NOMO-1 treated with dmso at 0.1 percent for 144 hours (cell line): ENCODE measurements around the gene WWTR1.

Experiments used
- DNase-seq: peaks from one replicate; lab custom pipeline; 2025; ENCODE audit not compliant: unreplicated experiment; lab: John Stamatoyannopoulos, UW

Gene WWTR1

GRCh38 chr3:149655826-149656574, 1.8 kb downstream of the WWTR1 start:
- no peak for DNase-seq

GRCh38 chr3:149654188-149654601, 3.6 kb downstream of the WWTR1 start:
- no peak for DNase-seq

DNA sequence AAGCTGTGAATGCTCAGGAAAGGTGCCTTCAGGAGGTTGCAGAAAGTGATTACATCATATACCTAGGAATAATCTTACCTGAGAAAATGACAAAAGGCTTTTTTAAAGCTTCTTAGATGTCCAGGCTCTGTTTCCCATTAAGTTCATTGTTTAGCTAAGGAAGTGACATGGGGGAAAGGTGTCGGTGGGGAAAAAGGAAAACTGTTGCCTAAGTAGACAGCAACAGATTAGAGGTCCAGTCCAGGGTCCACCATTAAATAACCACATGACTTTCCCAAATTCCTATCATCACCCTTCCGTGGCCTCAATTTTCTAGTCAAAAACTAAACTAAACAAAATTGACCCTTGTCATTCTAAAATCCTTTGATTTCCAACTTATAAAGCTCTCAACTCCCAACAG, 4.3 kb downstream of the WWTR1 start:
- DNase-seq, result no peak

DNA sequence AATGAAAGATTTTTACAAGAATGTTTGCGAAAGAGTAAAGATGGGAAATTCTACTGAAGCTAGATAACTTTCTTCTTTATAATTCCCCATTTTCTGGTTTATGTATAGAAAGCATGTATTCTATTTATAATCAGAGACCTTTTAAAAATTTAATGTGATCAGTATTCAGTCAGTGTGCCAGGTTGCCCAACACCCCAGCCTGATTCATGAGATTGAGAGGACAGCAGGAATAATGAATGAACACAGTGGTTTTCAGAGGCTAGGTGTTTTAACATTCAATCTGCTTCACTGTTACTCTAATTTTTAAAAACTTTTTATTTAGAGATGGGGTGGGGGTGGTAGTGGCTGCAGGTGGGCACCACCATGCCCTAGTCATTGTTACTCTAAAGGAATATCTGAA, 4.7 kb downstream of the WWTR1 start:
- no peak for DNase-seq

- DNase-seq, result no peak
Observed at GRCh38 chr3:149650828-149651227, 7.0 kb downstream of the WWTR1 start.

DNA sequence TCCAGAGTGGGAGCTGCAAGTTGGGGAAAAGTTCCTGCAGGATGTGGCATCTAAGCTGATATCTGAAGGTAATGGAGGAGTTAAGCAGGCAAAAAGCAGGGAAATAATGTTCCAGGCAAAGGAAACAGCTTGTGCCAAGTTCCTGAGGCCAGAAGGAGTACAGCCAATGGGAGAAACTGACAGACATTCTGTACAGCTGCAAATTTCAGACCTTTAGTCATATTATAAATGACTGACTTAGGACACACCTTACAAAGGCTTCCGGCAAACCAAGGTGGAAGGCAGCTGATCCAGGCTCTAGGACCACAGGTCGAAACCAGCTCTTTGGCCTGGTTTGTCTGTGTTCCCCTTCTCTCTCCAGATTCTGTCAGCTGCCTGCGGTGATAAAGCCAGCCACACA, 9.3 kb downstream of the WWTR1 start:
- no peak for DNase-seq

GRCh38 chr3:149647812-149648211, 10.0 kb downstream of the WWTR1 start:
- no peak for DNase-seq

- no peak for DNase-seq
Observed at GRCh38 chr3:149647285-149647684, 10.5 kb downstream of the WWTR1 start.

DNA sequence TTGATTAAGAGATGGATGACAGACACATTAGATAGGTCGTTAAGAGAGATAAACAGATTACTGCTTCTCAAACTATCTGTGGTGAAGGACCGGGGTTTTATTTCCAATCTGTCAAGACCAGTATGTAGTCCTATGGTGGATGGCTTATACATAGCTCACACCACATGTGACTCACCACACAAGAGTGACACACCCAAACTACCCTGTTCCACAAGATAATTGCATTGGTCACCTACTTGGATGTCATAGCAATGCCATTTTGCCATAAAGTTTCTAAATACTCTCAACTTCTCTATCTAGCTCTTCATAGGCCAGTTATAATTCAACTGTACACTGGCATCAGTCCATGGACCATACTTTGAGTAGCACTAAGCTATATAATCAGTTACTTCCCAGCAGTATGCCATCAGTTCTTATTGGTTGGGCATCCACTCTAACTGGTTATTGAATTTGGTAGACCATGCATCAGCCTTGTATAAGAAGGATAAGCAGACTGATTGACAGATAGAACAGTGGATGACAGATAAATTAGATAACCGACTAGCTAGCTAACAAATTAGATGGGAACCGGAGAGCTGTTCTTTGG, 11.6 kb downstream of the WWTR1 start:
- DNase-seq, result no peak

DNA sequence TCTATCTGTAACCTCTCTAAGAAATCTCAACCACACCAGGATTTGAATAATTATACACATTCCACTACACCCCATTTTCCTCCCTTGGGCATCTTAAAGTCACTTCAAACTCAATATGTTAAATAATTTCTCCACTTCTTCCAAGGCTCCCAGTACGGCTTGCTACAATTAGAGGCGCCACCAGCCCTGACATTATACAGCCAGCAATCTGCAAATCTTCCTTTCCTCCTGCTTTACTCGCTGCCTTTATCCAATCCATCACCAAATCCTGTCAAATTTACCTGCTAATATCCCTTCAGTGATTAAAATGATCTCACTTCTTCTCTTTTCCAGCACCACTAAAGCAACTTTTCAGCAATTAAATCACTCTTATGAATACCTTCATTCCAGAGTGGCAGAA, 13.9 kb downstream of the WWTR1 start:
- DNase-seq, result no peak

- DNase-seq, result no peak
Observed at GRCh38 chr3:149643482-149643798, 14.4 kb downstream of the WWTR1 start.

DNA sequence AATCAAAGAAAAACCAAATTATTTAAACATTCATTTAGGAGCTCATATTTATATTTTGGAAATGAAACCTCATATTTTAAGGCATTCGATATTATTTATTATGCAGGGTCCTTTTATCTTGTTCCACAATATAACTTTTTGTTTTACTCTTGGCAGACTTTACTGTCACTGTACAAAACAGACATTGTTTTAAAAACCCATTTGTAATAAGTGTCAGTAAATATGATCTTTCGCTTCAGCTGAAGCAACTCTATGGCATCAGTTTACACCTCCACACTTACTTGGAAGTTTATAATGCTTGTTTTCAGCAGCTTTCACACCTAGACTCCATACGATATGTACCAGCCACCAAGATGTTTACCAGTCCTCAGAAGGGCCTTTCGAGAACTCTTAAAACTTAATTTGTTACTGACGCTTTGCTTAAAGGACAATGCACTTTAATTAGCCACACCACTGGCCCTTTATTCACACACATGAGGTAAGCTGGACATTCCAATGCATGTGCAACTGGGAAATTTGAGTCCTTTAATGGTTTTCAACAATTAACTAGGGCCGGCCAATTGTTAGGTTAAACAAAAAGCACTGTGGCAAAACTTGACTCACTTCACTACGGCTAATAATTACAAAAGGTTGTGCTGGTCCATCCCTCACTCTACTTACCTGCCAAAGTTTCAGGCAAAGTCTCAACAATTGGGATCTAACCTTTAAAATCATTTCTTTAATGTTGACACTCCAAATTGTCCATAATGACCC, 16.7 kb downstream of the WWTR1 start:
- DNase-seq, result no peak

DNA sequence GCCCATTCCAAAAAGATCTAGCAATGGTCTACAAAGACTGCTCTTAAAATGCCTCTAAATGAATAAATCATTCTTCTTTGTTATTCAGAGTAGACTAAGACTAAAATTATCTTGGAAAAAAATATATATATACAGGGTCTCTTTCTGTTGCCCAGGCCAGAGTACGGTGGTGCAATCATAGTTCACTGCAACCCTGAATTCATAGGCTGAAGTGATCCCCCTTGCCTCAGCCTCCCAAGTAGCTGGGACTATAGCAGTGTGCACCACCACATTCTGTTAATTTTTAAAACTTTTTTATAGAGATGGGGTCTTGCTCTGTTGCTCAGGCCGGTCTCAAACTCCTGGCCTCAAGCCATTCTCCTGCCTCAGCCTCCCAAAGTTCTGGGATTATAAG, 18.7 kb downstream of the WWTR1 start:
- no peak for DNase-seq

GRCh38 chr3:149638228-149639092, 19.4 kb downstream of the WWTR1 start:
- DNase-seq, result no peak

DNA sequence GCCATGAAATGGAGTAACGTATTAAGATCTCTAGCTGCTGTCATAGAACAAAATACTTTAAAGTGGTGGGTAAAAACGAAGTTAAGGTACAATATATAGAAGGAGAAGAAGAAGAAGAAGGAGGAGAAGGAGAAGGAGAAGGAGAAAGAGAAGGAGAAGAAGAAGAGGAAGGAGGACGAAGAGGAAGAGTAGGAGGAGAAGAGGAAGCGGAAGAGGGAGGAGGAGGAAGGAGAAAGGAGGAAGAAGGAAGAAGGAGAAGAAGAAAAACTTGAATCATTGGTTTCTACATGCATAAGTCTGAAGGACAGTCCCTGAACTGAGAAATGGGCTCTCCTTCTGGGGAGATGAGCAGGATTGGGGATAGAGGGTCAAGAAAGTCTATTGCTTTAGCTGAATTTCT, 22.4 kb downstream of the WWTR1 start:
- DNase-seq, result no peak

GRCh38 chr3:149634573-149634972, 23.3 kb downstream of the WWTR1 start:
- no peak for DNase-seq

DNA sequence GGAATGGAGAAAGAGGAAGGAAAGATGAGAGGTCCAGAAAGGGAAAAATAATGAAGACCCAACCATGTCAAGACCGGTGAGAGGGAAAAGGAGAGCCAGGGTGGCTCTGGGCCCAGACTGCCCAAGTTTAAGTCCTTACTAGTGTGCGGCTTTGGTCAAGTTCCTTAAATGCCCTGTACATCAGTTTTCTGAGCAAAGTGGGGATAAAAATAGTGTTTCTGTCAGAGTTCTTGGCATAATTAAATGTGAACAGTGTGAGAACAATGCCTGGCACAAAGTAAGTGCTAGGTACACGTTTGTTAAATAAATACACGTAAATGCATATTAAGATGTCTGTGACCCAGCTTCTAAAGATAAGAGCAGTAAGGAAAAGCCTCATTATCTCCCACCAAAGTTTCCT, 23.8 kb downstream of the WWTR1 start:
- no peak for DNase-seq

DNA sequence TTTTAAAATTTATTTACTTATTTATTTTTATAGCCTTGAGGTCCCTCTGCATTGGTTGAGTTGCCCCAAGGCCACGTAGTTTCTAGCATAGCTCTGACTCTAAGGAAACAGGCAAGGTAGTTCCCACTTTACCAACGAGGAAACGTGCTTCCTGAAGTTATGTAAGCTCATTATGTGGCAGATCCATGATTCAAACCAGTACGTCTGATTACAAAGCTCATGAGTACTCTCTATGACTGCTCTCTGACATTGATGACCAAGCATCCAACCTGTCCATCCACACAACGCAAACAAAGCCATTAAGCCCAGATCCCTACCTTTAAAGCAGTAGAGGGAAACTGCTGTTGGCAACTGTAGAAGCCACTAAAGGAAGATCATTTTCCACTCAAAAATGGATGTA, 25.6 kb downstream of the WWTR1 start:
- no peak for DNase-seq

DNA sequence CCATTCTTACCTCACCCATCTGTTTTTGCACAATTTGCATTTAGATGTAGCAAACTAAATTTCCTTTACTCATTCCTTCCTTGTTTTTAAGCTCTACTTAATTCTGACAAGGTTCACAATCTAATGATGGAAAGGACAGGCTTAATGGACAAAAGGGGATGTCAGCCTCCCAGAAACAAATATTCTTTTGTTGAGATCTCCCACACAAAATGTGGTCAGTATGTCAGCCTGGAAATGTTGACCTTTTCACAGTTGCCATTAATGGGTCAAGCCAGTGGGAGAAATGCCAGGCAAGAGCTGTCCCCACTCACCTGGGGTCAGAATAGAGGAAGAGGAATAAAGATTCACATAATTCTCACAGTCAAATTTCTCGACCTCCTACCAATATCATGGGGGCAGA, 27.0 kb downstream of the WWTR1 start:
- no peak for DNase-seq

DNA sequence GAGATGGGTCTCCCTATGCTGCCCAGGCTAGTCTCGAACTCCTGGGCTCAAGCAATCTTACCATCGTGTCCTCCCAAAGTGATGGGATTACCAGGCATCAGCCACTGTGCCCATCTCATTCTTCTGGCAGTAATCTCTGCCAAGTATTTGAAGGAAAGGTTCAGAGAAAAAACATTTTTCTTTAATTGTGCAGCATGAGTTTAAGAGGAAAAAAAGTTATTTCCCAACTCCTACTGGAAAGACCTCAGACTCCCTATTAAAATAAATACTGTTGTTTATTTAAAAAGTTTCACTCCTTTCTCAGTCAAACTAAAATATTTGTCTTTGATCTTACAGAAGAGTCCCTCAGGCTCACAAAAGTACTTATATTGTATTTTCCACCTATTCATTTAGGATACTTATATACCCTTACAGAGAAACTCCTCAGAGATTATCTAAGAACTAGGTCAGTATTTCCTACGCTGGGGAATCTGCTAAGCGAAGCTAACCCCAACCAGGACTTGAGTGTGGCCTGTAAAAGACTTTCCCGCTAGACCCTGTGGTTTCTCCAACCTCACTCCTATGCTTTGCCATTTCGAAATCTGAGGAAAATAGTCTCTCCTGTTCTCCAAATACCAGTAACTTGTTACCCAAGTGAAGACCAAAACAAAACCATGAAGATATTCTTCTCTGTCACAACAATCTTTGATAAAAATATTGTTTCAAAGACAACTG, 28.7 kb downstream of the WWTR1 start:
- DNase-seq, result no peak

- no peak for DNase-seq
Observed at GRCh38 chr3:149626671-149627070, 31.2 kb downstream of the WWTR1 start.
